CD14-positive monocyte (primary cell): ENCODE results near the gene PNKD. TPM values are rescaled to one million over a fixed set of nuclear protein-coding genes. Genes with fewer than 3 reads are reported as not detected.

Experiments
- DNase-seq, 3 donors: peaks; one replicate each; pipeline ENCODE4 v3.0.0-alpha.2; 2011 to 2022
- H2AFZ ChIP-seq: 2 replicates; pipeline ENCODE4 v1.6.0; 2012; ENCODE audit warnings: mild to moderate bottlenecking, low read depth, low read length, inconsistent platforms; ENCODE audit not compliant: insufficient read depth, poor library complexity, severe bottlenecking
- H3K27ac ChIP-seq, 2 donors: 1 replicate in 1 of 2; 2 replicates in 1 of 2; pipeline ENCODE4 v1.5.1; 2012 to 2013; ENCODE audit warnings: low read length in 2 of 2, control low read depth in 1 of 2, inconsistent platforms in 1 of 2, low read depth in 1 of 2, mild to moderate bottlenecking in 1 of 2
- H3K27me3 ChIP-seq, 2 donors: one replicate each; pipeline versions ENCODE4 v1.6.0 to v1.6.1; 2011 to 2013; ENCODE audit warnings: low read length in 2 of 2; ENCODE audit not compliant: control insufficient read depth in 2 of 2, insufficient read depth in 2 of 2
- H3K36me3 ChIP-seq, 2 donors: replicated peaks in 1 of 2; 1 replicate in 1 of 2; 2 replicates in 1 of 2; pipeline versions ENCODE4 v1.5.1 to v1.6.1; 2012 to 2013; ENCODE audit warnings: low read length in 2 of 2, control low read depth in 1 of 2, inconsistent platforms in 1 of 2, mild to moderate bottlenecking in 1 of 2; ENCODE audit not compliant: insufficient read depth in 2 of 2, control insufficient read depth in 1 of 2
- H3K4me1 ChIP-seq, 2 donors: 1 replicate in 1 of 2; 2 replicates in 1 of 2; pipeline versions ENCODE4 v1.5.1 to v1.6.1; 2012 to 2013; ENCODE audit warnings: low read length in 2 of 2, control low read depth in 1 of 2, inconsistent platforms in 1 of 2, mild to moderate bottlenecking in 1 of 2, moderate library complexity in 1 of 2; ENCODE audit not compliant: insufficient read depth in 2 of 2, control insufficient read depth in 1 of 2
- H3K4me2 ChIP-seq: replicated peaks from 2 replicates; pipeline ENCODE3; 2012; ENCODE audit warnings: low read length, moderate library complexity, mild to moderate bottlenecking; ENCODE audit not compliant: poor library complexity, severe bottlenecking; ENCODE audit errors: extremely low read depth
- H3K4me3 ChIP-seq, 3 experiments: fragments of 200-600 bp in 1 of 3; sonication (generic) in 1 of 3; replicated peaks in 1 of 3; 1 replicate in 2 of 3; 2 replicates in 1 of 3; pipeline ENCODE4 v1.5.1; 2011 to 2013; ENCODE audit warnings: low read length in 3 of 3, mild to moderate bottlenecking in 3 of 3, control low read depth in 2 of 3, low read depth in 2 of 3, inconsistent platforms in 1 of 3, moderate library complexity in 1 of 3
- H3K79me2 ChIP-seq: 2 replicates; pipeline ENCODE4 v1.6.0; 2012; ENCODE audit warnings: mild to moderate bottlenecking, control low read depth, inconsistent platforms, low read length, moderate library complexity; ENCODE audit not compliant: insufficient read depth
- H3K9ac ChIP-seq: 2 replicates; pipeline ENCODE4 v1.6.0; 2017; ENCODE audit warnings: low read length, mild to moderate bottlenecking; ENCODE audit not compliant: insufficient read depth, poor library complexity, severe bottlenecking
- H3K9me3 ChIP-seq, 2 donors: replicated peaks in 1 of 2; 1 replicate in 1 of 2; 2 replicates in 1 of 2; pipeline versions ENCODE4 v1.5.1 to v1.6.1; 2012 to 2013; ENCODE audit warnings: low read length in 2 of 2, control low read depth in 1 of 2; ENCODE audit not compliant: control insufficient read depth in 1 of 2, insufficient read depth in 1 of 2
- H4K20me1 ChIP-seq: 2 replicates; pipeline ENCODE4 v1.6.0; 2012; ENCODE audit warnings: mild to moderate bottlenecking, low read length, control low read depth, moderate library complexity; ENCODE audit not compliant: insufficient read depth
- H3K27ac Mint-ChIP-seq, 7 donors: one replicate each; pipeline ENCODE4 v1.8.0; 2020; ENCODE audit warnings: mild to moderate bottlenecking in 7 of 7, mixed read lengths in 7 of 7, moderate library complexity in 6 of 7, inconsistent platforms in 2 of 7
- H3K27me3 Mint-ChIP-seq, 3 donors: one replicate each; pipeline ENCODE4 v1.8.0; 2021 to 2022; ENCODE audit warnings: low read depth in 3 of 3, mild to moderate bottlenecking in 3 of 3, mixed read lengths in 3 of 3, moderate library complexity in 3 of 3, inconsistent platforms in 1 of 3
- H3K36me3 Mint-ChIP-seq, 2 donors: one replicate each; pipeline ENCODE4 v1.8.0; 2020; ENCODE audit warnings: mixed read lengths in 2 of 2, inconsistent platforms in 1 of 2, mild to moderate bottlenecking in 1 of 2
- H3K4me1 Mint-ChIP-seq: one replicate; pipeline ENCODE4 v1.8.0; 2020; ENCODE audit warnings: mild to moderate bottlenecking, mixed read lengths
- H3K4me3 Mint-ChIP-seq, 2 donors: one replicate each; pipeline ENCODE4 v1.8.0; 2020; ENCODE audit warnings: mild to moderate bottlenecking in 2 of 2, mixed read lengths in 2 of 2, moderate library complexity in 1 of 2
- H3K9me3 Mint-ChIP-seq, 7 donors: one replicate each; pipeline ENCODE4 v1.8.0; 2020 to 2022; ENCODE audit warnings: mixed read lengths in 7 of 7, mild to moderate bottlenecking in 6 of 7, moderate library complexity in 6 of 7, inconsistent platforms in 2 of 7
- WGBS: methylation state at CpG from one replicate; pipeline ENCODE4 v1.1.5; 2013; ENCODE audit warnings: missing lambda C conversion rate; ENCODE audit not compliant: insufficient coverage; 5-methylcytosine and 5-hydroxymethylcytosine counted together
- intact Hi-C, 2 donors: fragments of 100-400 bp; cut with micrococcal nuclease; formaldehyde crosslinking; loops; one replicate each; pipeline versions ENCODE4 v1.15.0 to v1.15.1; 2023
- polyA plus RNA-seq, 3 donors: library from polyadenylated mRNA; depleted of rRNA in 1 of 3; unstranded in 2 of 3; stranded (reverse) in 1 of 3; fragments of 300-500 nt in 2 of 3; fragments of >200 nt in 1 of 3; fragmentation: Illumina TruSeq in 2 of 3; gene quantifications; 1 replicate in 2 of 3; 2 replicates in 1 of 3; pipeline ENCODE4 v1.2.3, GENCODE V29; 2012 to 2021
- TF ChIP-seq, protein P1 (sequence below): fragments of 200-600 bp; IDR thresholded peaks from one replicate; pipeline ENCODE4 v1.8.0; 2022; ENCODE audit warnings: antibody characterized with exemption, mild to moderate bottlenecking

Gene PNKD
- polyA plus RNA-seq, 3 donors: 79.8 to 92.0 (median 88.2) TPM

GRCh38 chr2:218391202-218391601 is 120.9 kb downstream of the PNKD start:
- no peaks in the 10 kb centered on the region for H3K27me3 ChIP-seq
- H2AFZ ChIP-seq: no peak overlapping the region
- H3K9me3 Mint-ChIP-seq: peaks cover 0 to 2% (median 0%) of the 10 kb centered on the region in 7 donors
- H3K9ac ChIP-seq: no peak overlapping the region
- H3K4me3 Mint-ChIP-seq: no peak overlapping the region
- H3K4me2 ChIP-seq: no peak overlapping the region
- TF ChIP-seq, protein P1, sequence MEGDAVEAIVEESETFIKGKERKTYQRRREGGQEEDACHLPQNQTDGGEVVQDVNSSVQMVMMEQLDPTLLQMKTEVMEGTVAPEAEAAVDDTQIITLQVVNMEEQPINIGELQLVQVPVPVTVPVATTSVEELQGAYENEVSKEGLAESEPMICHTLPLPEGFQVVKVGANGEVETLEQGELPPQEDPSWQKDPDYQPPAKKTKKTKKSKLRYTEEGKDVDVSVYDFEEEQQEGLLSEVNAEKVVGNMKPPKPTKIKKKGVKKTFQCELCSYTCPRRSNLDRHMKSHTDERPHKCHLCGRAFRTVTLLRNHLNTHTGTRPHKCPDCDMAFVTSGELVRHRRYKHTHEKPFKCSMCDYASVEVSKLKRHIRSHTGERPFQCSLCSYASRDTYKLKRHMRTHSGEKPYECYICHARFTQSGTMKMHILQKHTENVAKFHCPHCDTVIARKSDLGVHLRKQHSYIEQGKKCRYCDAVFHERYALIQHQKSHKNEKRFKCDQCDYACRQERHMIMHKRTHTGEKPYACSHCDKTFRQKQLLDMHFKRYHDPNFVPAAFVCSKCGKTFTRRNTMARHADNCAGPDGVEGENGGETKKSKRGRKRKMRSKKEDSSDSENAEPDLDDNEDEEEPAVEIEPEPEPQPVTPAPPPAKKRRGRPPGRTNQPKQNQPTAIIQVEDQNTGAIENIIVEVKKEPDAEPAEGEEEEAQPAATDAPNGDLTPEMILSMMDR: no peak
- H3K27ac Mint-ChIP-seq: peak overlapping the region in 4 of 7 donors; percentile 33 to 90 (median 62)
- H3K4me1 ChIP-seq: peaks cover 79 to 96% of the 10 kb centered on the region in 2 donors
- H3K4me1 Mint-ChIP-seq: peaks cover 83% of the 10 kb centered on the region
- H3K27ac ChIP-seq: no peak overlapping the region
- 98% methylated on average over 19 of the region's 23 CpGs for WGBS
- intact Hi-C loops: loop anchor here in 1 of 2 donors (10.0 kb wide), 1 partner anchor 174 kb away; the partner anchor contains the start of genes CNOT9 and USP37
- no peaks in the 10 kb centered on the region for H3K9me3 ChIP-seq
- peaks cover 94% of the 10 kb centered on the region for H4K20me1 ChIP-seq
- DNase-seq: no peak
- H3K79me2 ChIP-seq: peaks cover 45% of the 10 kb centered on the region
- H3K36me3 Mint-ChIP-seq: peaks cover 82 to 92% of the 10 kb centered on the region in 2 donors
- peaks cover 87 to 90% of the 10 kb centered on the region in 2 donors for H3K36me3 ChIP-seq
- peaks cover 0 to 5% (median 0%) of the 10 kb centered on the region in 3 donors for H3K27me3 Mint-ChIP-seq
- H3K4me3 ChIP-seq: no peak overlapping the region

- Histone ChIP-seq H2AFZ (no peak overlapping the region), H4K20me1 (peaks cover 82% of the 10 kb centered on the region), H3K4me3 (peak overlapping the region in 1 of 3 experiments; percentile 42), H3K79me2 (peaks cover 45% of the 10 kb centered on the region), H3K36me3 (peaks cover 75 to 77% of the 10 kb centered on the region in 2 donors), H3K27ac (peak overlapping the region in 1 of 2 donors; percentile 65), H3K4me2 (peak overlapping the region; percentile 45), H3K9me3 (no peaks in the 10 kb centered on the region), H3K27me3 (no peaks in the 10 kb centered on the region), H3K9ac (no peak overlapping the region), H3K4me1 (peaks cover 78 to 96% of the 10 kb centered on the region in 2 donors)
- peaks cover 0 to 5% (median 0%) of the 10 kb centered on the region in 3 donors for H3K27me3 Mint-ChIP-seq
- intact Hi-C loops: loop anchor here in 1 of 2 donors (10.0 kb wide), 1 partner anchor 172 kb away; the partner anchor contains the start of genes CNOT9 and USP37
- WGBS: 100% methylated on average over 3 of the region's 5 CpGs
- no peak for DNase-seq
- H3K27ac Mint-ChIP-seq: peak overlapping the region; percentile 46 to 97 (median 81)
- TF ChIP-seq, protein P1: no peak
- H3K4me3 Mint-ChIP-seq: no peak overlapping the region
- H3K4me1 Mint-ChIP-seq: peaks cover 78% of the 10 kb centered on the region
- H3K9me3 Mint-ChIP-seq: peaks cover 0 to 2% (median 0%) of the 10 kb centered on the region in 7 donors
- H3K36me3 Mint-ChIP-seq: peaks cover 70 to 79% of the 10 kb centered on the region in 2 donors
Measured at GRCh38 chr2:218392459-218392858, 122.1 kb downstream of the PNKD start.
